IPS-20b (cell line): ENCODE data around the gene CHPF2.

Experiments
- H3K27ac ChIP-seq: one replicate; pipeline ENCODE4 v1.5.1; 2013; ENCODE audit warnings: low read length
- H3K27me3 ChIP-seq: 2 replicates; pipeline ENCODE4 v1.6.1; 2013; ENCODE audit warnings: mild to moderate bottlenecking, low read length, inconsistent platforms; ENCODE audit not compliant: insufficient read depth
- H3K36me3 ChIP-seq: 2 replicates; pipeline ENCODE4 v1.6.1; 2013; ENCODE audit warnings: low read depth, mild to moderate bottlenecking, inconsistent platforms, low read length, moderate library complexity; ENCODE audit not compliant: insufficient read depth
- H3K4me1 ChIP-seq: 2 replicates; pipeline ENCODE4 v1.6.1; 2013; ENCODE audit warnings: mild to moderate bottlenecking, control low read depth, inconsistent platforms, low read length, moderate library complexity; ENCODE audit not compliant: insufficient read depth
- H3K4me3 ChIP-seq: 2 replicates; pipeline ENCODE4 v1.5.1; 2013; ENCODE audit warnings: mild to moderate bottlenecking, low read length, inconsistent platforms
- H3K9ac ChIP-seq: 2 replicates; pipeline ENCODE4 v1.6.1; 2013; ENCODE audit warnings: low read depth, mild to moderate bottlenecking, inconsistent platforms, low read length, moderate library complexity
- H3K9me3 ChIP-seq: 2 replicates; pipeline ENCODE4 v1.6.1; 2013; ENCODE audit warnings: mild to moderate bottlenecking, low read depth, low read length, inconsistent platforms; ENCODE audit not compliant: insufficient read depth

The CHPF2 gene

DNA sequence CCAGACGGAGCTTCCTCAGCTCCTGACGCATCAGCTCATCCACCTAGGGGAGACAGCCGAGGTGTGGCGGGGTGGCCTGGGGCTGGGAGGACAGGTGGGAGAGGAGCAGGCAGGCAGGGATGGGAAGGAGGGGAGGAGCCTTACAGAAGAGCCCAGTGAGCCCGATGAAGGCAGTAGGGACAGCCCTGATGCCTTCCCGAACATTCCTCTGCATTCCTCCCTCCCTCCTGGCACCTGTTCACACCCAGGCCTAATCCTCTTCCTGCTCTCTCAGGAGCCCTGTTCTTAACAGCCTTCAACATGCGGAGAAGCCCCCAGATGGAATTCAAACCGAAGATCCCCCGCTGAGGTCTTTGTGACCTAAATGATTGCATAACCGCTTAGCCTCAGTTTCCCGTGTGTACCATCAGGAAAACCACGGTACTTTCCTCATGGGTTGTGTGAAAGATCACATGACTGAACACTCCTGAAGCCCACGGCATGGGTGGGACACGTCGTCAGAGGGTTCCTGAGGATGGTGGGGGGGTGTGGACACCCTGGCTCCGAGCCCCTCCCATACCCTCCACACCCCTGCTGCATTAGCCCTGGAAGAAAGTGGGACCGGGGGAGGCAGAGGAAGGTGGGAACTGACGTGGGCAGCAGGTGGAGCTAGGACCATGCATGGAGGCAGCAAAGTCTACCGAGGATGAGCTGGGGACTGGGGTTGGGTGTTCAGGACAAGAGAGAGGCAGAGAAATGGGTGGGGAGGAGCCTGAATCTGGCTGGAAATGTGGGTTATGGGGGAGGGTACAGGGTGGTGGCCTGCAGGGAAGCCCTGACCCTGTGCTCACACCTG lies 36.5 kb upstream of the CHPF2 start:
- H3K27ac ChIP-seq = no peak overlapping the region
- H3K4me1 ChIP-seq = no peaks in the 10 kb centered on the region
- no peak overlapping the region for H3K9ac ChIP-seq
- no peaks in the 10 kb centered on the region for H3K36me3 ChIP-seq
- H3K4me3 ChIP-seq = no peak overlapping the region
- H3K27me3 ChIP-seq = peaks cover 26% of the 10 kb centered on the region
- H3K9me3 ChIP-seq = no peaks in the 10 kb centered on the region

DNA sequence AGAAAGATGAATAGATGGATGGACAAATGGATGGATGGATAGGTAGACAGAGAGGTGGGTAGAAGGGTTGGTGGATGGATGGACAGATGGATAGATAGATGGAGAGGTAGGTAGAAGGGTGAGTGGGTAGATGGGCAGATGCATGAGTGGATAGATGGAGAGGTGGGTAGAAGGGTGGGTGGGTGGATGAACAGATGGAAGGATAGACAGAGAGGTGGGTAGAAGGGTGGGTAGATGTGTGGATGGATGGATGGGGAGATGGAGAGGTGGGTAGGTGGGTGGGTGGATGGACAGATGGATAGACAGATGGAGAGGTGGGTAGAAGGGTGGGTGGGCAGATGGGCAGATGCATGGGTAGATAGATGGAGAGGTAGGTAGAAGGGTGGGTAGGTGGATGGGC lies 34.4 kb upstream of the CHPF2 start:
- H3K27me3 ChIP-seq = peaks cover 26% of the 10 kb centered on the region
- H3K9ac ChIP-seq = no peak overlapping the region
- no peaks in the 10 kb centered on the region for H3K36me3 ChIP-seq
- no peak overlapping the region for H3K27ac ChIP-seq
- no peak overlapping the region for H3K4me3 ChIP-seq
- no peaks in the 10 kb centered on the region for H3K4me1 ChIP-seq
- no peaks in the 10 kb centered on the region for H3K9me3 ChIP-seq

DNA sequence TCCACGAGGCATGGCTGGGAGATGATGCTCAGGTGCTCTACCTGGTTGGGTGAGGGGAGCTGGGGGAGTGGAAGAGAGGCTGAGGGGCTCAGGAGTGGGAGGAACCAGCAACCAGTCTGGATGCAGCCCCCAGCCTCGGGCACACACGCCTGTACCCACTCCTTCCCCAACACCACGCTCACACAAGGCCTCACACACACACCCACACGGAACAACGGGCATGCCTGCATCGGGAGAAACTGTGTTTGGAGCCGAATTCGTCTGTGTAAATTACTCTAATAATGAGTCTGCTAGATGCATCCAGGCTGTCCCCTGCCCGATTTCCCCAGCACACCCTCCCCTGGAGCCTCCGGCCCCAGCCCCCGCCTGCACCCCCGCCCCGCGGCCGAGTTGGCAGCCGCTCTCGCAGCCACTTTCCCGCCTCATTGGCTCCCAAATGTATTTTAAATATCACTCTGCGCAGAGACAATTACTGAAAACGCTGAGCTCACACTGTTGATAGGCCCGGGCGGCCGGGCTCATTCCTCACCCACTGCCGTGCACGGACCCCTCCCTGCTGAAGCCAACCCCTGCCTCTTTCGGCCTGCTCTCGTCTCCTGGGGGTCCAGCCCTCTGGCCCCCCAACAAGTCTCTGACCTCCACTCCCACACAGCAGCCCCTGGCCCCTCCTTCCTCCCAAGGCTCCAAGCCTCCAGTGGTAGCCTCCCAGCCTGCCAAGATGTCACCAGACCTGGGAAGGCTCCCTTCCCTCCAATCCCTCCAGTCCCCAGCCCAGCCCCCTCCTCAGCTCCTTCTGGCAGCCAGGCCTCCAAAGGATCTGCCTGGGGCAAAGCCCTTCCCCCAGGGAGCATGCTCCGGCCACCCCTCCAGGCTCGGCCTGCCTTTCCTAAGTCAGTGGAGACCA lies 33.1 kb upstream of the CHPF2 start:
- H3K27ac ChIP-seq = no peak overlapping the region
- no peaks in the 10 kb centered on the region for H3K36me3 ChIP-seq
- H3K27me3 ChIP-seq = peaks cover 26% of the 10 kb centered on the region
- no peaks in the 10 kb centered on the region for H3K4me1 ChIP-seq
- H3K9me3 ChIP-seq = no peaks in the 10 kb centered on the region
- no peak overlapping the region for H3K4me3 ChIP-seq
- H3K9ac ChIP-seq = no peak overlapping the region

DNA sequence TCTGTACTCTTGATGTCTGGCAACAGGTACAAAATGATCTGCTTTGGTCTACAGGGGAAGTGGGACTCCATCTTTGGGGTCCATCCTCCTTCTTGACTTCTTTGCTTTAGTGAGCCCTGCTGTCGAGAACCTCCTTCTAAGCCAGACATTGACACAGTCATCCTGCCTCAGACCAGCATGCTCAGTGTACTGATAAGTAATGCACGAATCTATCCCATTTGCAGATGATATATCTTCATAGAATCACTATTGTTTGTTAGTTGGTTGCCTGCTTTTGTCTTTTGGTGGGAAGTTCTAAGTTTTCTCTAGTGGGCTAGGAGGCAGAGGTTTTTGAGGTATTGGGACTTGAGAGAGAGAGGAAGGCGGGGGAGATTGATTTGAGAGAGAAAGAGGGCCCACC lies 30.9 kb upstream of the CHPF2 start:
- H3K4me1 ChIP-seq = no peaks in the 10 kb centered on the region
- H3K9me3 ChIP-seq = no peaks in the 10 kb centered on the region
- no peaks in the 10 kb centered on the region for H3K36me3 ChIP-seq
- peaks cover 10% of the 10 kb centered on the region; the same call in 1 of the 2 replicates for H3K27me3 ChIP-seq
- H3K27ac ChIP-seq = no peak overlapping the region
- no peak overlapping the region for H3K4me3 ChIP-seq
- no peak overlapping the region for H3K9ac ChIP-seq

DNA sequence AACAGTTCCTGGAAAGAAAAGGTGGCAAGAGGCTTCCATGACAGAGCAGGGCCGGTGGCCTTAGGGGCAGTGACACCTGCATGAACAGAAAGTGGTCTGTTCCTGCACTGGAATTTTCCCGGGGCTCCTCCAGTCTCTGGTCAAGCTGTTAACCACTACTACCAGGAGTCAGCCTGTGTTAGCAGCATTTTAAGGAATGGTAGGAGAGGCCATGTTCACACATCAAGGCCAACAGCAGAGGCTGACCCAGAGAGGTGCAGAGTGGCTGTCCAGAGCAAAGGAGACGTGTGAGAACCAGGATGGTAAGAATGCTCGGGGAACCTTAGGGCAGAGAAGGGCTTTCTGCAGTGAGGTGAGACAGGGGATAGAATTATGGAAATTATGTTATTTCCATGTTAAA lies 30.5 kb upstream of the CHPF2 start:
- Histone ChIP-seq H3K9ac (no peak overlapping the region), H3K27ac (no peak overlapping the region), H3K4me3 (no peak overlapping the region), H3K36me3 (no peaks in the 10 kb centered on the region), H3K4me1 (no peaks in the 10 kb centered on the region), H3K27me3 (peaks cover 6% of the 10 kb centered on the region; the same call in 1 of the 2 replicates), H3K9me3 (no peaks in the 10 kb centered on the region)

DNA sequence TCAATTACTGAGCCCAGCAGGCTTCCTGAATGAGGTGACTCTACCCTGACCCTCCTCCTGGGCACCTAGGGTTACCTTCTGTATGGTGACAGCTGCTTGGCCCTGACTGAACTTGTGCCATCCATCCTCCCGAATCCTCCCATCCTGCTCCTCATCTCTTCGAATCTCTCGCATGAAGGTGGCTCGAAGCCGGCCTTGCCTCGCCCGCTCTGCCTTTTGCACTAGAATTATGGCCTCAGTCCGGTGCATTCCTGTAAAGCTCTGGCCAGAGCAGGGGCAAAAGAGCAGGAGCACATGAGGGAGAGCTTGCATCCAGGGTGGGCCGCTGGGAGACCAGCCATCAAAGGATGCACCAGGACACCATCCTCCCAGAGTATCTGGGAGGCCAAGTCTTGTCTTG lies 29.4 kb upstream of the CHPF2 start:
- Histone ChIP-seq H3K9me3 (no peaks in the 10 kb centered on the region), H3K4me3 (no peak overlapping the region), H3K4me1 (no peaks in the 10 kb centered on the region), H3K9ac (no peak overlapping the region), H3K27ac (no peak overlapping the region), H3K36me3 (no peaks in the 10 kb centered on the region), H3K27me3 (no peaks in the 10 kb centered on the region; the same call in 1 of the 2 replicates)

DNA sequence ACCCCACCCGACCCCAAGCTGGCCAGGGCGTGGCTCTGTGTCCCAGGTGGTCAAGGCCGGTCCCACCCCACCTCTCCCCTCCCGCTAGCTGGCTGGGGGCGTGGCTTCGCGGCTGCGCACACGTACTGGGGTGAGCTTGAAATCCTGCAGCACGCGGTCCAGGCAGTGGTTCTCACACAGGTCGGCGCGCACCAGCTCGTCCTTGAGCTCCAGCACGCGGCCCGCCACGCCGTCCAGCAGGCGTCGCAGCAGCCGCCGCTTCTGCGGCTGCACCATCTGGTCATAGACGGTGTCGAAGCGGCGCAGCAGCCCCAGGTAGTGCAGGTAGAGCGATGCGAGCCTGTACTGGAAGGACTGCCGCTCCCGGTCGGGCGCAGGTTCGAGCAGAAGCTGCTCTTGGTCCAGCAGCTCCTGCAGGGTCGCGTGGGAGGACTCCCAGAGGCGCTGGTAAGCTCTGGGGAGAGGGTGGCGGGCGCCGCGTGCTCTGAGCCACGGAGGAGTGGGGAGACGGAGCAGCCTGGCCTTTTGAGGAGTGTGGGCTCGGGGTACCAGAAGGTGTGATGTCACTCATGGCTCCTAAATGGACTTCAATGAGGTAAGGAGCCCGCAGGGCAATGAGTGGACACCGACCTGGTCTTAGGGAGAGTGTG lies 27.8 kb upstream of the CHPF2 start:
- Histone ChIP-seq H3K27me3 (no peaks in the 10 kb centered on the region; the same call in 1 of the 2 replicates), H3K4me1 (no peaks in the 10 kb centered on the region), H3K36me3 (no peaks in the 10 kb centered on the region), H3K9ac (no peak overlapping the region), H3K4me3 (no peak overlapping the region), H3K27ac (no peak overlapping the region), H3K9me3 (no peaks in the 10 kb centered on the region)

DNA sequence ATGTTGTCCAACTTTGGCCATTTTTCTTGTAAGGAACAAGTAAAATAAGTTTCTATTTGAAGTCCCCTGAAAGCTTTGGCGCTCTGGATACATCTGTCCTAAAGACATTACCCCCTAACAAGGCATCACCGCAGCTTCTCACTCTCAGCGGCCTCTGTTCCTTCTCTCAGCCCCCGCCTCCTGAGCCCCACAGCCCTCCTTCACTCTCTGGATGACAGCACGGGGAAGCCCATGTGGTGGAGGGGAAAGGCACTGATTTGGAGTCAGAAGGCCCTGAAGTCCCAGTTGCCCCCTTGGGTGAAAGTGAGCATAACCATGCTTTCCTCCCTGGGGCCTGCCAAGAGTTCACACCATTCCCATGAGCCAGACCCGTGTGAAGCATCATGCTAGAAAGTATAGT lies 26.6 kb upstream of the CHPF2 start:
- no peaks in the 10 kb centered on the region for H3K9me3 ChIP-seq
- H3K27me3 ChIP-seq = no peaks in the 10 kb centered on the region; the same call in 1 of the 2 replicates
- H3K27ac ChIP-seq = no peak overlapping the region
- peaks cover 4% of the 10 kb centered on the region; the same call in 1 of the 2 replicates for H3K4me1 ChIP-seq
- H3K36me3 ChIP-seq = no peaks in the 10 kb centered on the region
- H3K9ac ChIP-seq = no peak overlapping the region
- H3K4me3 ChIP-seq = no peak overlapping the region

DNA sequence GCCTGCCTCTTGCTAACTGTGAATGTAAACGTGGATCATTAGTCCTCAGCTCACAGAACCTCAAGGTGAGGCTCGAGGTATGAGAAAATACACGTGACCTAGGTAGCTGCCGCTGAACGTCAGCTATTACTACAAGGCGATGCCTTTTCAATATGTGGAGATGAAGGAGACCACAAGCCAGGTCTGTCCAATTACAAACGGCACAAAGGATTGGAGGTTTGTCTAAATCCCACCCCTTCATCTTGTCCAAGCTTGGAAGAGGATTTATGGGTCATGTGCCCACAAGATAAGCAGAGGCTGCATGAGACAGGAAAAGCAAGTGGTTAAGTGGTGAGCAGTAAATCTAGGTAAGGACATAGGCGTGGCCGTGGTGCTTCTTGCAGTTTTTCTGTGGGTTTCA lies 25.4 kb upstream of the CHPF2 start:
- no peaks in the 10 kb centered on the region; the same call in 1 of the 2 replicates for H3K27me3 ChIP-seq
- H3K36me3 ChIP-seq = 0 out of 2 replicates have a peak, but pooled peaks cover under 1% of the 10 kb centered on the region
- H3K9me3 ChIP-seq = no peaks in the 10 kb centered on the region
- no peak overlapping the region for H3K27ac ChIP-seq
- peaks cover 4% of the 10 kb centered on the region; the same call in 1 of the 2 replicates for H3K4me1 ChIP-seq
- H3K9ac ChIP-seq = no peak overlapping the region
- no peak overlapping the region for H3K4me3 ChIP-seq

DNA sequence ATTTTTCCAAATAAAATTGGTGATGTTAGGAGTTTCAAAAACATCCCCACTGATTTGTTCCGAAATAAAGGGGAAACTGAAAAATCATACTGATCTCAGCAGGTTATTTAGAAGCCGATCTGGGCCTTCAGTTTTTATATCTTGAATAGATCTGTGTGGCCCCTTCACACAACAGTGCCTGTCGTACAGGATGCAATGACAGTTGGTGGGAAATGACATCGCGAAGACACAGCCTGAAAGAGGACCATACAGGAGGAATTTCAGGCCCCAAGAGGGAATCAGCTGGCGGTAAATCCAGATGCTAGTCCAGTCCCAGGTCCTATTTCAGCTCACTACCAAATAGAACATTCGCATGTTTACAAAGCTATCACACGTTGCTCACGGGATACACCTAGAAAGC lies 25.0 kb upstream of the CHPF2 start:
- Histone ChIP-seq H3K9ac (no peak overlapping the region), H3K27me3 (no peaks in the 10 kb centered on the region; the same call in 1 of the 2 replicates), H3K9me3 (no peaks in the 10 kb centered on the region), H3K36me3 (peaks cover 4% of the 10 kb centered on the region; the same call in 1 of the 2 replicates), H3K4me3 (no peak overlapping the region), H3K27ac (no peak overlapping the region), H3K4me1 (peaks cover 4% of the 10 kb centered on the region; the same call in 1 of the 2 replicates)

DNA sequence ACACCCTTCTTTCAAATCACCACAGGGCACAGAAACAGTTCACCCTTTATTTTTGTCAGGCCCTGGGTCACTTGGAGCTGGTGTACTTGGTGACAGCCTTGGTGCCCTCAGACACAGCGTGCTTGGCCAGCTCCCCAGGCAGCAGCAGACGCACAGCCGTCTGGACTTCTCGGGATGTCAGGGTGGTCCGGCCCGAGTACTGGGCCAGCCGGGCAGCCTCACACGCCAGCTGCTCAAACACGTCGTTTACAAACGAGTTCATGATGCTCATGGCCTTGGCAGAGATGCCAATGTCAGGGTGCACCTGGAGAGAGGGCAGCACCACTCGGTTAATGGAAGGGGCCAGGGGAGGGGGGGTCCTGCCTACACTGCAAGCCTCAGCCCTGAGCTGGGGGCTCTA lies 24.5 kb upstream of the CHPF2 start:
- H3K36me3 ChIP-seq = peaks cover 9% of the 10 kb centered on the region; the same call in 1 of the 2 replicates

More for the DNA sequence above, 24.5 kb upstream of the CHPF2 start:
- Histone ChIP-seq H3K9me3 (no peaks in the 10 kb centered on the region), H3K4me3 (no peak overlapping the region), H3K27me3 (no peaks in the 10 kb centered on the region; the same call in 1 of the 2 replicates), H3K27ac (no peak overlapping the region), H3K9ac (no peak overlapping the region), H3K4me1 (peaks cover 4% of the 10 kb centered on the region; the same call in 1 of the 2 replicates)
